ENCODE data around the gene VCAM1. TPM values are rescaled to one million over a fixed set of nuclear protein-coding genes. Genes with fewer than 3 reads are reported as not detected.
A peak's percentile ranks its signal among the peaks of the same experiment; 100 is the strongest.

Gene VCAM1
- total and polyA plus RNA-seq, 10 donors = 39.6 to 849 (median 362) TPM

GRCh38 chr1:100714599-100714998 is 4.9 kb upstream of the VCAM1 start:
- DNase-seq = no peak
- Histone ChIP-seq H3K9me3 (no peaks in the 10 kb centered on the region), H3K36me3 (no peaks in the 10 kb centered on the region), H3K27ac (peak overlapping the region in 2 of 8 donors; percentile 8 to 21), H3K4me3 (no peak overlapping the region), H3K4me1 (peaks cover 0 to 28% (median 14%) of the 10 kb centered on the region in 6 donors), H3K27me3 (replicated peaks in 1 of 7) (no peaks in the 10 kb centered on the region)
- intact Hi-C loops (cut with DNase I; ENCODE audit: low total_unique reads) = no loop called here
- TF ChIP-seq POLR2AphosphoS5 (IDR thresholded peaks at IDR 0.05) (no peak), CTCF (IDR thresholded peaks at IDR 0.05 in 8 of 11, conservative IDR thresholded peaks at IDR 0.05 in 3 of 11) (no peak), POLR2A (IDR thresholded peaks at IDR 0.05) (no peak)
- 54 to 65% (median 61%) methylated on average over 1 of the region's 1 CpG for WGBS, 5 donors

- no peak for DNase-seq
- 87 to 94% (median 91%) methylated on average over 6 of the region's 6 CpGs for WGBS, 5 donors
- Histone ChIP-seq H3K27ac (no peak overlapping the region), H3K27me3 (replicated peaks in 1 of 7) (no peaks in the 10 kb centered on the region), H3K4me3 (no peak overlapping the region), H3K4me1 (peaks cover 0 to 28% (median 14%) of the 10 kb centered on the region in 6 donors), H3K9me3 (no peaks in the 10 kb centered on the region), H3K36me3 (no peaks in the 10 kb centered on the region)
- TF ChIP-seq POLR2AphosphoS5 (IDR thresholded peaks at IDR 0.05) (no peak), CTCF (IDR thresholded peaks at IDR 0.05 in 8 of 11, conservative IDR thresholded peaks at IDR 0.05 in 3 of 11) (no peak), POLR2A (IDR thresholded peaks at IDR 0.05) (no peak)
- intact Hi-C loops (cut with DNase I; ENCODE audit: low total_unique reads) = no loop called here
Measured at GRCh38 chr1:100717218-100717617, 2.3 kb upstream of the VCAM1 start.

GRCh38 chr1:100718581-100718980 is 961 bp upstream of the VCAM1 start:
- Histone ChIP-seq H3K36me3 (no peaks in the 10 kb centered on the region), H3K27me3 (replicated peaks in 1 of 7) (no peaks in the 10 kb centered on the region), H3K4me3 (peak overlapping the region in 5 of 8 donors; percentile 45 to 69 (median 50)), H3K27ac (peak overlapping the region; percentile 48 to 86 (median 78)), H3K9me3 (no peaks in the 10 kb centered on the region), H3K4me1 (peaks cover 0 to 31% (median 14%) of the 10 kb centered on the region in 6 donors)
- DNase-seq = no peak
- intact Hi-C loops (cut with DNase I; ENCODE audit: low total_unique reads) = no loop called here
- no peak for TF ChIP-seq CTCF (IDR thresholded peaks at IDR 0.05 in 8 of 11, conservative IDR thresholded peaks at IDR 0.05 in 3 of 11)
- TF ChIP-seq POLR2A (IDR thresholded peaks at IDR 0.05) = peak in 1 of 3 donors; percentile 14
- TF ChIP-seq POLR2AphosphoS5 (IDR thresholded peaks at IDR 0.05) = peak in 1 of 3 donors; percentile 67
- 40 to 58% (median 43%) methylated on average over 4 of the region's 4 CpGs for WGBS, 5 donors

GRCh38 chr1:100720101-100720500 is 559 bp downstream of the VCAM1 start:
- no peaks in the 10 kb centered on the region for H3K9me3 ChIP-seq
- DNase-seq = no peak
- TF ChIP-seq POLR2A (IDR thresholded peaks at IDR 0.05) (no peak), CTCF (IDR thresholded peaks at IDR 0.05 in 8 of 11, conservative IDR thresholded peaks at IDR 0.05 in 3 of 11) (no peak), POLR2AphosphoS5 (IDR thresholded peaks at IDR 0.05) (no peak)
- no peaks in the 10 kb centered on the region for H3K27me3 ChIP-seq (replicated peaks in 1 of 7)
- peak overlapping the region; percentile 48 to 86 (median 78) for H3K27ac ChIP-seq
- 36 to 73% (median 53%) methylated on average over 3 of the region's 3 CpGs for WGBS, 5 donors
- H3K4me1 ChIP-seq = peaks cover 0 to 34% (median 14%) of the 10 kb centered on the region in 6 donors
- H3K36me3 ChIP-seq = peaks cover 0 to 8% (median 2%) of the 10 kb centered on the region in 6 donors
- peak overlapping the region; percentile 45 to 69 (median 47) for H3K4me3 ChIP-seq
- intact Hi-C loops (cut with DNase I; ENCODE audit: low total_unique reads) = no loop called here

Data from spleen (tissue), 11 donors.